Parathyroid adenoma (tissue), 2 donors: ENCODE measurements around the gene GRIK4.

Experiments used
- H2AFZ ChIP-seq: fragments of 300-600 bp; sonication (generic); one replicate; pipeline ENCODE4 v1.7.0; 2017; ENCODE audit warnings: antibody characterized with exemption, mild to moderate bottlenecking
- H3K27ac ChIP-seq: fragments of 300-600 bp; sonication (generic); one replicate; pipeline ENCODE4 v1.7.0; 2017
- H3K27me3 ChIP-seq: fragments of 300-600 bp; sonication (generic); one replicate; pipeline ENCODE4 v1.7.0; 2017; ENCODE audit warnings: low read length; ENCODE audit not compliant: control insufficient read depth, insufficient read depth
- H3K36me3 ChIP-seq: fragments of 300-600 bp; sonication (generic); one replicate; pipeline ENCODE4 v1.7.0; 2017; ENCODE audit warnings: low read length; ENCODE audit not compliant: control insufficient read depth, insufficient read depth
- H3K4me1 ChIP-seq: fragments of 300-600 bp; sonication (generic); one replicate; pipeline ENCODE4 v1.7.0; 2017; ENCODE audit warnings: control low read depth
- H3K4me2 ChIP-seq: fragments of 300-600 bp; sonication (generic); one replicate; pipeline ENCODE4 v1.7.0; 2017; ENCODE audit warnings: low read length
- H3K4me3 ChIP-seq: fragments of 300-600 bp; sonication (generic); one replicate; pipeline ENCODE4 v1.7.0; 2017; ENCODE audit warnings: low read depth, low read length
- H3K79me2 ChIP-seq: fragments of 300-600 bp; sonication (generic); one replicate; pipeline ENCODE4 v1.7.0; 2017; ENCODE audit warnings: control low read depth
- H3K9ac ChIP-seq: fragments of 300-600 bp; sonication (generic); one replicate; pipeline ENCODE4 v1.7.0; 2017; ENCODE audit warnings: mild to moderate bottlenecking
- H3K9me3 ChIP-seq: fragments of 300-600 bp; sonication (generic); one replicate; pipeline ENCODE4 v1.7.0; 2017; ENCODE audit warnings: low read length; ENCODE audit not compliant: control insufficient read depth
- TF ChIP-seq, protein P1 (sequence below): fragments of 300-600 bp; sonication (generic); IDR thresholded peaks from one replicate; pipeline ENCODE4 v1.7.0; 2017; ENCODE audit warnings: antibody characterized with exemption, mild to moderate bottlenecking
- donor health status: primary hyperparathyroidism.

Gene GRIK4

DNA sequence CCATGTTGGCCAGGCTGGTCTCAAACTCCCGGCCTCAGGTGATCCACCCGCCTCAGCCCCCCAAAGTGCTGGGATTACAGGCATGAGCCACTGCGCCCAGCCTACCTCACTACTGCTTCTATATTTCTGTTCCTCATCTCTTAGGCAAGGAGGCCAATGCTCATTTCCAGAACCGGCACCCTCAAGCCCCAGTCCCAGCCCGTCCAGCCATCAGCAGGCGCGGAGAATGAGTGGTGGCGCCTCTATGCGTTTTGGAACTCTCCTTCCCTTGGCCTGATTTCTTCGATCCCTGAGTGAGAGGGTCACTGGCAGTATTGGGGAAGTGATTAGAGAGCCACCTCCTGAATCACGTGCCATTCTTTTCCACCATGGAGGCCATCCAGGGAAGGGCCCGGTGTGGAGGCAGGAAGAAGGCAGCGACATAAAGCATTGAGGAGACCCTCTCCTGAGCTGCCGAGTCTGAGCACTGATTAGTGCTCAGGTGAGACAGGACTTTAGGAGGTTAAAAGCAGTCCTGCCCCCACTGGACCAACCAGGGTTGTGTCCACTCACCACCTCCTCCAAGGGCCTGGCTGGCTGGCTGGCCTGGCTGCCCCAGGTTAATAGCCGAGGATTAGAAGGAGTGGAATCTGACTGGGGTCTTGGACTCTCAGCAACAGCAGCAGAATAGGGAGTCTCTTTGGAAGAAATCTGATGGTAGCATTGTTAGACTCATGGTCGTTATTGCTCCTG lies 8.7 kb downstream of the GRIK4 start:
- TF ChIP-seq, protein P1, sequence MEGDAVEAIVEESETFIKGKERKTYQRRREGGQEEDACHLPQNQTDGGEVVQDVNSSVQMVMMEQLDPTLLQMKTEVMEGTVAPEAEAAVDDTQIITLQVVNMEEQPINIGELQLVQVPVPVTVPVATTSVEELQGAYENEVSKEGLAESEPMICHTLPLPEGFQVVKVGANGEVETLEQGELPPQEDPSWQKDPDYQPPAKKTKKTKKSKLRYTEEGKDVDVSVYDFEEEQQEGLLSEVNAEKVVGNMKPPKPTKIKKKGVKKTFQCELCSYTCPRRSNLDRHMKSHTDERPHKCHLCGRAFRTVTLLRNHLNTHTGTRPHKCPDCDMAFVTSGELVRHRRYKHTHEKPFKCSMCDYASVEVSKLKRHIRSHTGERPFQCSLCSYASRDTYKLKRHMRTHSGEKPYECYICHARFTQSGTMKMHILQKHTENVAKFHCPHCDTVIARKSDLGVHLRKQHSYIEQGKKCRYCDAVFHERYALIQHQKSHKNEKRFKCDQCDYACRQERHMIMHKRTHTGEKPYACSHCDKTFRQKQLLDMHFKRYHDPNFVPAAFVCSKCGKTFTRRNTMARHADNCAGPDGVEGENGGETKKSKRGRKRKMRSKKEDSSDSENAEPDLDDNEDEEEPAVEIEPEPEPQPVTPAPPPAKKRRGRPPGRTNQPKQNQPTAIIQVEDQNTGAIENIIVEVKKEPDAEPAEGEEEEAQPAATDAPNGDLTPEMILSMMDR = no peak

DNA sequence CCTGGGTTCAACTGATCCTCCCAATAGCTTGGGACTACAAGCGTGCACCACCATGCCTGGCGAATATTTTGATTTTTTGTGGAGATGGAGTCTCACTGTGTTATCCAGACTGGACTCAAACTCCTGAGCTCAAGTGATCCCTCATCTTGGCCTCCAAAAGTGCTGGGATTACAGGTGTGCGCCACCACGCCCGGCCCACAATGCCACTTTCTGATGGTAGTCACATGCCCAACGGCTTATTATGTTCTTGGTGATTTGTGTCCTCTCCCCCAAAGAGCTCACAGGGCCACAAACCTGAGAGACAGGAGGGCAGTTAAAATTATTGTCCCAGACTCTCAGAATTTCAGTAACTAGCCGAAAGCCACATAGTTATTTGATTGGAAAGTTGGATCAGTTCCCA lies 9.6 kb downstream of the GRIK4 start:
- no peaks in the 10 kb centered on the region for H3K4me1 ChIP-seq

More for the DNA sequence above, 8.7 kb downstream of the GRIK4 start:
- H3K9ac ChIP-seq = no peak overlapping the region
- H3K9me3 ChIP-seq = no peaks in the 10 kb centered on the region
- no peak overlapping the region for H2AFZ ChIP-seq
- H3K4me3 ChIP-seq = no peak overlapping the region
- H3K36me3 ChIP-seq = no peaks in the 10 kb centered on the region
- no peak overlapping the region for H3K27ac ChIP-seq
- H3K4me1 ChIP-seq = no peaks in the 10 kb centered on the region
- no peaks in the 10 kb centered on the region for H3K27me3 ChIP-seq
- H3K79me2 ChIP-seq = no peaks in the 10 kb centered on the region
- H3K4me2 ChIP-seq = no peak overlapping the region

DNA sequence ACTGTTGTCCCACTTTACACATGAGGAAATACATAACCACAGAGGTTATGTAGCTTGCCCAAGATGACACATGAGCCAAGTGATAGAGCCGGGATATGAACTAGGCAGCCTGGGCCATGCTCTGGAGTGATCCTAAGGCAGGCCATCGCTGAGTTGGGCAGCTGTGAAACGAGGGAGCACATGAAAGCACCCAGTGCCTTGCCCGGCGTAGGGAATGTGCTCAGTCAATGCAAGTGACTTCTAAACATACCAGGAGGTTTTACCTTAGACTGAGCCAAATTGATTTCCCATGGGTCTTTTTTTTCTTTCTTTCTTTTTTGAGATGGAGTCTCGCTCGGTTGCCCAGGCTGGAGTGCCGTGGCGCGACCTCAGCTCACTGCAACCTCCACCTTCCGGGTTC lies 10.5 kb downstream of the GRIK4 start:
- H3K36me3 ChIP-seq = no peaks in the 10 kb centered on the region
- no peak overlapping the region for H3K4me2 ChIP-seq
- H3K27ac ChIP-seq = no peak overlapping the region
- H3K27me3 ChIP-seq = no peaks in the 10 kb centered on the region
- TF ChIP-seq, protein P1 = no peak
- no peak overlapping the region for H3K9ac ChIP-seq
- H3K79me2 ChIP-seq = no peaks in the 10 kb centered on the region
- no peak overlapping the region for H2AFZ ChIP-seq
- no peaks in the 10 kb centered on the region for H3K9me3 ChIP-seq
- H3K4me3 ChIP-seq = no peak overlapping the region
- no peaks in the 10 kb centered on the region for H3K4me1 ChIP-seq

More for the DNA sequence above, 9.6 kb downstream of the GRIK4 start:
- TF ChIP-seq, protein P1 = no peak
- no peaks in the 10 kb centered on the region for H3K36me3 ChIP-seq
- no peaks in the 10 kb centered on the region for H3K27me3 ChIP-seq
- no peak overlapping the region for H2AFZ ChIP-seq
- no peaks in the 10 kb centered on the region for H3K79me2 ChIP-seq
- H3K9me3 ChIP-seq = no peaks in the 10 kb centered on the region
- no peak overlapping the region for H3K9ac ChIP-seq
- no peak overlapping the region for H3K4me3 ChIP-seq
- no peak overlapping the region for H3K4me2 ChIP-seq
- no peak overlapping the region for H3K27ac ChIP-seq

DNA sequence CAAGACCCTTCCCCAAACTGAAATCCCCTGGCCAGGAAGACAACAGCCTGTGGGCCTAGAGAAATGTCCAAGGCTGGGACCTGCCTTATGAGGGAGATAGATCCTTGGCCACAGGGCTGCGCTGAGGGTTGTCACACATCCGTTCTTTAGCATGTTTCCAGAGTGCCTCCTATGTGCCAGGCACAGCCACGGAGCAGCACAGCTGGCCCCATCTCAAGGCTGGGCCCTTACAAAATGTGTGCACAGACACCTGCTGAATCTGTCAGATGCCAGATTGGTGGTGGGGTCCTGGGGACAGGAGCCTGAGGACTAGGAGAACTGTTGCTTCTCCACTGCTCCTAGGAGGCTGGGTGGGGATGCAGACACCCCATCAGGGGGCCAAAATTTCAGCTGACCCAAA lies 11.2 kb downstream of the GRIK4 start:
- no peak overlapping the region for H3K27ac ChIP-seq
- H3K36me3 ChIP-seq = no peaks in the 10 kb centered on the region
- H3K4me1 ChIP-seq = no peaks in the 10 kb centered on the region
- no peaks in the 10 kb centered on the region for H3K27me3 ChIP-seq
- H2AFZ ChIP-seq = no peak overlapping the region
- no peaks in the 10 kb centered on the region for H3K9me3 ChIP-seq
- TF ChIP-seq, protein P1 = no peak
- H3K9ac ChIP-seq = no peak overlapping the region
- no peak overlapping the region for H3K4me2 ChIP-seq
- H3K4me3 ChIP-seq = no peak overlapping the region
- no peaks in the 10 kb centered on the region for H3K79me2 ChIP-seq

DNA sequence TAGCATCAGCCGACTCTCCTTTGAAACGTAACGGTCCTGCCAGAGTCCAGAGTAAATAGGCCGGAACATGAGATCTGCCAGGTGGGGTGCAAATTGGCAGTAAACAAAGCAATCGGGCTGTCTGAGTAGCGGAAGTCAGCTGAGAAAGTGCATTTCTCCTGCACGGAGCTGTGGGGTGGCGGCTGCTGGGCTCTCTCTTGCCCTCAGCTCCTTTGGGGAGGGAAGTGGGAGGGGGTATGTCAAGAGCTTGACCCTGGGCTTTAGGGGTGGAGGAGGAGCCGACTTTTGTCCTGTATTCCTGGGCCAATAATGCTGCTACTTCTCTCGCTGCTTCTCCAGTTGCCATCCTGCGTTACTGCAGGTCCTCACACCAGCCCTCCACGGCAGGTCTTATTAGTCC lies 11.6 kb downstream of the GRIK4 start:
- Histone ChIP-seq H3K36me3 (no peaks in the 10 kb centered on the region), H3K4me3 (no peak overlapping the region), H3K9me3 (no peaks in the 10 kb centered on the region), H3K4me1 (no peaks in the 10 kb centered on the region), H3K4me2 (no peak overlapping the region), H3K79me2 (no peaks in the 10 kb centered on the region), H2AFZ (no peak overlapping the region), H3K9ac (no peak overlapping the region), H3K27me3 (no peaks in the 10 kb centered on the region), H3K27ac (no peak overlapping the region)
- TF ChIP-seq, protein P1 = no peak
